Vagina (tissue), 2 donors: ENCODE measurements around the gene SPR.

Experiments used
- CTCF ChIP-seq, 3 experiments: fragments of 450-650 bp in 2 of 3; fragments of 200-600 bp in 1 of 3; sonication (generic) in 1 of 3; IDR thresholded peaks; one replicate each; pipeline ENCODE4 v1.5.1; 2017 to 2019; ENCODE audit warnings: antibody characterized with exemption in 3 of 3, mild to moderate bottlenecking in 2 of 3, moderate library complexity in 2 of 3
- POLR2A ChIP-seq, 2 donors: fragments of 450-650 bp; IDR thresholded peaks; one replicate each; pipeline ENCODE4 v1.6.1; 2017; ENCODE audit warnings: antibody characterized with exemption in 2 of 2, mild to moderate bottlenecking in 2 of 2, moderate library complexity in 2 of 2
- POLR2AphosphoS5 ChIP-seq, 2 donors: sonication (generic); formaldehyde crosslinking; IDR thresholded peaks; one replicate each; pipeline ENCODE4 v1.9.0; 2017; ENCODE audit warnings: antibody characterized with exemption in 2 of 2, mild to moderate bottlenecking in 2 of 2, low read depth in 1 of 2; ENCODE audit not compliant: insufficient read depth in 1 of 2

GRCh38 chr2:72913486-72914205 lies 26.4 kb downstream of the SPR start:
- TF ChIP-seq CTCF (IDR thresholded peaks at IDR 0.05): no peak
- TF ChIP-seq POLR2AphosphoS5 (IDR thresholded peaks at IDR 0.05; ENCODE audit: insufficient read depth in 1 of 2, low read depth in 1 of 2): no peak
- no peak for TF ChIP-seq POLR2A (IDR thresholded peaks at IDR 0.05)
